ENCODE measurements around the gene ADAMTS18. TPM values are rescaled to one million over a fixed set of nuclear protein-coding genes. Genes with fewer than 3 reads are reported as not detected.
"Not testable (repeated sequence)": the region's sequence is repeated elsewhere in the genome, so short reads cannot be mapped to it uniquely, and the experiment has no call there.

ADAMTS18 gene
- total RNA-seq, 6 experiments from 2014 or later = not detected

GRCh38 chr16:77288222-77288621 is 146.6 kb downstream of the ADAMTS18 start:
- DNase-seq = peak; percentile 41
- Mint-ChIP-seq H3K36me3 (ENCODE audit: low read depth) (no peaks in the 10 kb centered on the region), H3K27me3 (ENCODE audit: insufficient read depth) (no peaks in the 10 kb centered on the region; the same call in none of the 2 replicates), H3K27ac (0 out of 2 replicates have a peak overlapping the region, but pooled peaks have one; percentile 26), H3K4me3 (no peak overlapping the region), H3K9me3 (peaks cover 15% of the 10 kb centered on the region), H3K4me1 (ENCODE audit: low read depth) (no peaks in the 10 kb centered on the region; the same call in 1 of the 2 replicates)
- no peak for TF ChIP-seq CTCF (IDR thresholded peaks at IDR 0.05)

- H3K4me1 Mint-ChIP-seq (ENCODE audit: low read depth) = no peaks in the 10 kb centered on the region; the same call in 1 of the 2 replicates
- no peak for DNase-seq
- no peak overlapping the region for H3K4me3 Mint-ChIP-seq
- H3K9me3 Mint-ChIP-seq = peaks cover 8% of the 10 kb centered on the region
- no peak overlapping the region for H3K27ac Mint-ChIP-seq
- TF ChIP-seq CTCF (IDR thresholded peaks at IDR 0.05) = no peak
- no peaks in the 10 kb centered on the region; the same call in 1 of the 2 replicates for H3K27me3 Mint-ChIP-seq (ENCODE audit: insufficient read depth)
- no peaks in the 10 kb centered on the region for H3K36me3 Mint-ChIP-seq (ENCODE audit: low read depth)
Observed at GRCh38 chr16:77285676-77286075, 149.2 kb downstream of the ADAMTS18 start.

DNA sequence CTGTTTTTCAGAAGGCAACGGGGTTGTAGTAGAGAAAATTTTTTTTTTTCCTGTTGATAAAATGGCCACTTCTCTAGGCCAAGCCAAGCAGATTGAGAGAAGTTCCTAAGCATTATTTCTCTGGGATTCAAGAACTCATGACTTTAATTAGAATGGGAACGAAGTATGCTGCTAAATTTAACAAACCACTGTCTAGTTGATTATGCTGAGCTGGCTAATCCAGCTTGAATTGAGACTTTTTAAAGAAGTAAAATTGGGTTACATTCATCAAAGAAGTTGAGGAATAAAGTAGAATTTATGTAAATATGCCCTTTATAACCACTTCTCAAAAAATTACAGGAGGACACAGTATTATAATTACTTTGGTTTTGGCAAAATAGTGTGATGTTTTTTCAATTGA is 152.5 kb downstream of the ADAMTS18 start:
- no peak for TF ChIP-seq CTCF (IDR thresholded peaks at IDR 0.05)
- peaks cover 14% of the 10 kb centered on the region for H3K9me3 Mint-ChIP-seq
- DNase-seq = no peak
- no peak overlapping the region for H3K27ac Mint-ChIP-seq
- H3K4me1 Mint-ChIP-seq (ENCODE audit: low read depth) = no peaks in the 10 kb centered on the region
- H3K27me3 Mint-ChIP-seq (ENCODE audit: insufficient read depth) = no peaks in the 10 kb centered on the region; the same call in 1 of the 2 replicates
- no peaks in the 10 kb centered on the region for H3K36me3 Mint-ChIP-seq (ENCODE audit: low read depth)
- H3K4me3 Mint-ChIP-seq = no peak overlapping the region

DNA sequence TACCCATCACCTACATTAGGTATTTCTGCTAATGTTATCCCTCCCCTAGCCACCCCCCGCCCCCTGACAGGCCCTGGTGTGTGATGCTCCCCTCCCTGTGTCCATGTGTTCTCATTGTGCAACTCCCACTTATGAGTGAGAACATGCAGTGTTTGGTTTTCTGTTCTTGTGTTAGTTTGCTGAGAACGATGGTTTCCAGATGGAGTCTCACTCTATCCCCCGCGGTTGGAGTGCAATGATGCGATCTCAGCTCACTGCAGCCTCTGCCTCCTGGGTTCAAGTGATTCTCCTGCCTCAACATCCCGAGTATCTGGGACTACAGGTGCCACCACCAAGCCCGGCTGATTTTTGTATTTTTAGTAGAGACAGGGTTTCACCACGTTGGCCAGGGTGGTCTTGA is 155.5 kb downstream of the ADAMTS18 start:
- H3K27ac Mint-ChIP-seq; DNase-seq; H3K27me3 Mint-ChIP-seq (ENCODE audit: insufficient read depth); H3K4me1 Mint-ChIP-seq (ENCODE audit: low read depth); H3K4me3 Mint-ChIP-seq; H3K36me3 Mint-ChIP-seq (ENCODE audit: low read depth): not testable (repeated sequence)
- peaks cover 11% of the 10 kb centered on the region for H3K9me3 Mint-ChIP-seq

DNA sequence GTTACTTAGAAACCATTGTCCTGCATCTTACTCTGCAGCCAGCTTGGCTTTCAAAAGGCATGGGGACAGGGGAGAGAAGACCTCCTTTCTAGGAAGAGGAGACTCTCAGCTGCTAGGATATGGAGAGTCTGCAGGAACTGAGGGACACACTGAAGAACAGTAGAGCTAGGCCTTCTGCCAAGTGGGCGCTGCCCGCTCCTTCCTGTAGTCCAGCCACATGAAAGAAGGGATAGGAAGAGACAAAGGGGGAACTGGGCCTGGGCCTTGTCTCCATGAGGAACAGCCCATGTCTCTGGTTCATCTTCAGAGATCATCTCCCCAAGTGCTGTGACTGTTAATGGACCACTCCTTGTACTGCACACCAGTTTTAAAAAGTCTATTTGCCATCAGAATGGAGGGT is 157.3 kb downstream of the ADAMTS18 start:
- no peak for DNase-seq
- TF ChIP-seq CTCF (IDR thresholded peaks at IDR 0.05) = no peak
- Mint-ChIP-seq H3K36me3 (ENCODE audit: low read depth) (no peaks in the 10 kb centered on the region), H3K27me3 (ENCODE audit: insufficient read depth) (no peaks in the 10 kb centered on the region), H3K27ac (no peak overlapping the region), H3K9me3 (peaks cover 13% of the 10 kb centered on the region), H3K4me3 (no peak overlapping the region), H3K4me1 (ENCODE audit: low read depth) (no peaks in the 10 kb centered on the region)

GRCh38 chr16:77277141-77277540 is 157.7 kb downstream of the ADAMTS18 start:
- H3K27ac Mint-ChIP-seq = no peak overlapping the region
- no peak for TF ChIP-seq CTCF (IDR thresholded peaks at IDR 0.05)
- H3K36me3 Mint-ChIP-seq (ENCODE audit: low read depth) = no peaks in the 10 kb centered on the region
- peaks cover 16% of the 10 kb centered on the region for H3K9me3 Mint-ChIP-seq
- no peaks in the 10 kb centered on the region for H3K4me1 Mint-ChIP-seq (ENCODE audit: low read depth)
- no peak overlapping the region for H3K4me3 Mint-ChIP-seq
- H3K27me3 Mint-ChIP-seq (ENCODE audit: insufficient read depth) = no peaks in the 10 kb centered on the region
- no peak for DNase-seq
